Dendritic cell treated with granulocyte-macrophage colony-stimulating factor and Interleukin-4, amounts not matched to agents 40 ng/mL and 50 ng/mL, for 4 days (primary cell): ENCODE data around the gene ABCG4.

Experiments used
- H3K27ac Mint-ChIP-seq: one replicate; pipeline ENCODE4 v1.8.0; 2022; ENCODE audit warnings: mild to moderate bottlenecking, mixed read lengths
- H3K27me3 Mint-ChIP-seq: one replicate; pipeline ENCODE4 v1.8.0; 2022; ENCODE audit warnings: mild to moderate bottlenecking, mixed read lengths
- H3K36me3 Mint-ChIP-seq: one replicate; pipeline ENCODE4 v1.8.0; 2022; ENCODE audit warnings: low read depth, mixed read lengths
- H3K4me1 Mint-ChIP-seq: one replicate; pipeline ENCODE4 v1.8.0; 2022; ENCODE audit warnings: low read depth, mixed read lengths
- H3K4me3 Mint-ChIP-seq: one replicate; pipeline ENCODE4 v1.8.0; 2022; ENCODE audit warnings: mild to moderate bottlenecking, moderate library complexity, mixed read lengths
- H3K9me3 Mint-ChIP-seq: one replicate; pipeline ENCODE4 v1.8.0; 2022; ENCODE audit warnings: mixed read lengths
- intact Hi-C: fragments of 100-400 bp; cut with micrococcal nuclease; formaldehyde crosslinking; loops from one replicate; pipeline ENCODE4 v1.15.0; 2022

The ABCG4 gene

GRCh38 chr11:119205080-119205479, 56.2 kb downstream of the ABCG4 start:
- Mint-ChIP-seq H3K4me3 (peak overlapping the region; percentile 91), H3K27me3 (no peaks in the 10 kb centered on the region), H3K36me3 (peaks cover 21% of the 10 kb centered on the region), H3K4me1 (peaks cover 40% of the 10 kb centered on the region), H3K27ac (peak overlapping the region; percentile 94), H3K9me3 (no peaks in the 10 kb centered on the region)
- intact Hi-C loops = loop anchor here (5.0 kb wide), 1 partner anchor 98 kb away; the partner anchor contains the start of gene C2CD2L

- H3K4me1 Mint-ChIP-seq = peaks cover 45% of the 10 kb centered on the region
- H3K27ac Mint-ChIP-seq = peak within 1 kb of the TSS; percentile 94
- H3K36me3 Mint-ChIP-seq = peaks cover 21% of the 10 kb centered on the region
- H3K9me3 Mint-ChIP-seq = no peaks in the 10 kb centered on the region
- intact Hi-C loops = loop anchor here (5.0 kb wide), 1 partner anchor 99 kb away; the partner anchor contains the start of gene C2CD2L
- H3K4me3 Mint-ChIP-seq = peak within 1 kb of the TSS; percentile 91
- H3K27me3 Mint-ChIP-seq = no peaks in the 10 kb centered on the region
Measured at GRCh38 chr11:119205574-119206510, 57.0 kb downstream of the ABCG4 start, which contains the start of gene CBL. TSS of gene CBL (plus strand) at chr11:119206339. CDS start at chr11:119206418, 79 bp downstream.

GRCh38 chr11:119206511-119207414, 57.9 kb downstream of the ABCG4 start:
- intact Hi-C loops = loop anchor here (5.0 kb wide), 1 partner anchor 99 kb away; the partner anchor contains the start of gene C2CD2L
- Mint-ChIP-seq H3K36me3 (peaks cover 21% of the 10 kb centered on the region), H3K9me3 (no peaks in the 10 kb centered on the region), H3K27ac (peak overlapping the region; percentile 94), H3K4me3 (peak overlapping the region; percentile 91), H3K4me1 (peaks cover 45% of the 10 kb centered on the region), H3K27me3 (no peaks in the 10 kb centered on the region)

- H3K4me1 Mint-ChIP-seq = peaks cover 45% of the 10 kb centered on the region
Measured at GRCh38 chr11:119207415-119207960, 58.6 kb downstream of the ABCG4 start.

GRCh38 chr11:119209186-119209585, 60.3 kb downstream of the ABCG4 start:
- Mint-ChIP-seq H3K4me3 (no peak overlapping the region), H3K36me3 (peaks cover 21% of the 10 kb centered on the region), H3K27ac (no peak overlapping the region), H3K9me3 (no peaks in the 10 kb centered on the region), H3K27me3 (no peaks in the 10 kb centered on the region), H3K4me1 (peaks cover 47% of the 10 kb centered on the region)
- intact Hi-C loops = loop anchor here (5.0 kb wide), 1 partner anchor 102 kb away; the partner anchor contains the start of gene C2CD2L

More at GRCh38 chr11:119207415-119207960, 58.6 kb downstream of the ABCG4 start:
- intact Hi-C loops = loop anchor here (5.0 kb wide), 1 partner anchor 100 kb away; the partner anchor contains the start of gene C2CD2L
- Mint-ChIP-seq H3K27me3 (no peaks in the 10 kb centered on the region), H3K9me3 (no peaks in the 10 kb centered on the region), H3K4me3 (peak overlapping the region; percentile 91), H3K27ac (peak overlapping the region; percentile 94), H3K36me3 (peaks cover 21% of the 10 kb centered on the region)

DNA sequence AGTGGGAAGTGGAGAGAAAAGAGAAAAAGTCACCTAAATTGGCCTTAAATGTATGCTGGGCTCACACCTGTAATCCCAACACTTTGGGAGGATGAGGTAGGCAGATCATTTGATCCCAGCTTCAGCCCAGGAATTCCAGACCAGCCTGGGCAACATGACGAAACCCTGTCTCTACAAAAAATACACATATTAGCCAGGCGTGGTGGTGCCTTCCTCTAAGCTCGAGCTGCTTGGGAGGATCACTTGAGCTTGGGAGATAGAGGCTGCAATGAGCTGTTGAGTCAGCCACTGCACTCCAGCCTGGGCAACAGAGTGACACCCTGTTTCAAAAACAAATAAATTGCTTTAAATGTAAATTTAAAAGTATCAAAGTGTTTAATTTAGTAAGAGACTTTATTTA, 61.2 kb downstream of the ABCG4 start:
- Mint-ChIP-seq H3K9me3 (no peaks in the 10 kb centered on the region), H3K36me3 (peaks cover 26% of the 10 kb centered on the region), H3K4me3 (no peak overlapping the region), H3K27me3 (no peaks in the 10 kb centered on the region), H3K4me1 (peaks cover 47% of the 10 kb centered on the region), H3K27ac (no peak overlapping the region)
- intact Hi-C loops = loop anchor here (10.0 kb wide), 1 partner anchor 55 kb away; no protein-coding TSS in a partner anchor
